ENCODE results near the gene ATP6V1G2. TPM values are rescaled to one million over a fixed set of nuclear protein-coding genes. Genes with fewer than 3 reads are reported as not detected.

ATP6V1G2 gene
- total RNA-seq, 4 donors from 2014 or later = 1.2 to 1.6 TPM; not detected in 2

DNA sequence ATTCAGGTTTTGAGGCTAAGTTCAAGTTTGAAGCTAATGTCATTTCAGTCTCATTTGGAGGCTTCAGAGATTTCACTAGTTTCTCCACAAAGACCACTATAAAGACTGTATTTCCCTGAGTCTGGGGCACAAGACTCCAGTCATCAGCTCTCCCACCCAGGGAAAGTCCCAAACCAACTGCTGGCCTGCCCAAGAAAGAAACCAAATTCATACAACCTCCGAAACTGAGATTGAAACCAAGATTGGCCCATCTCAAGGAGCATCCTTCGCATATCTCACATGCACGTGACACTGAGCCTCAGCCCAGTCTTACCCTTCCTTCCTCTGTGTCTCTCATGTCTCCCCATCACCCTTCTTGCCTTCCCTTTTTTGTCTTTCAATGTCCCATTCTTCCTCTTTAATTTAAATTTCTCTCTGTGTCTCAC, 22.1 kb upstream of the ATP6V1G2 start:
- Histone ChIP-seq H3K36me3 (no peaks in the 10 kb centered on the region), H3K27ac (no peak overlapping the region), H3K4me3 (no peak overlapping the region), H3K27me3 (no peaks in the 10 kb centered on the region), H3K4me1 (no peaks in the 10 kb centered on the region), H3K9me3 (no peaks in the 10 kb centered on the region)
- intact Hi-C loops (cut with DNase I; ENCODE audit: low total_unique reads) = no loop called here
- DNase-seq = no peak
- TF ChIP-seq, protein P1, sequence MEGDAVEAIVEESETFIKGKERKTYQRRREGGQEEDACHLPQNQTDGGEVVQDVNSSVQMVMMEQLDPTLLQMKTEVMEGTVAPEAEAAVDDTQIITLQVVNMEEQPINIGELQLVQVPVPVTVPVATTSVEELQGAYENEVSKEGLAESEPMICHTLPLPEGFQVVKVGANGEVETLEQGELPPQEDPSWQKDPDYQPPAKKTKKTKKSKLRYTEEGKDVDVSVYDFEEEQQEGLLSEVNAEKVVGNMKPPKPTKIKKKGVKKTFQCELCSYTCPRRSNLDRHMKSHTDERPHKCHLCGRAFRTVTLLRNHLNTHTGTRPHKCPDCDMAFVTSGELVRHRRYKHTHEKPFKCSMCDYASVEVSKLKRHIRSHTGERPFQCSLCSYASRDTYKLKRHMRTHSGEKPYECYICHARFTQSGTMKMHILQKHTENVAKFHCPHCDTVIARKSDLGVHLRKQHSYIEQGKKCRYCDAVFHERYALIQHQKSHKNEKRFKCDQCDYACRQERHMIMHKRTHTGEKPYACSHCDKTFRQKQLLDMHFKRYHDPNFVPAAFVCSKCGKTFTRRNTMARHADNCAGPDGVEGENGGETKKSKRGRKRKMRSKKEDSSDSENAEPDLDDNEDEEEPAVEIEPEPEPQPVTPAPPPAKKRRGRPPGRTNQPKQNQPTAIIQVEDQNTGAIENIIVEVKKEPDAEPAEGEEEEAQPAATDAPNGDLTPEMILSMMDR (IDR thresholded peaks at IDR 0.05) = no peak
- TF ChIP-seq POLR2A (IDR thresholded peaks at IDR 0.05) = no peak

DNA sequence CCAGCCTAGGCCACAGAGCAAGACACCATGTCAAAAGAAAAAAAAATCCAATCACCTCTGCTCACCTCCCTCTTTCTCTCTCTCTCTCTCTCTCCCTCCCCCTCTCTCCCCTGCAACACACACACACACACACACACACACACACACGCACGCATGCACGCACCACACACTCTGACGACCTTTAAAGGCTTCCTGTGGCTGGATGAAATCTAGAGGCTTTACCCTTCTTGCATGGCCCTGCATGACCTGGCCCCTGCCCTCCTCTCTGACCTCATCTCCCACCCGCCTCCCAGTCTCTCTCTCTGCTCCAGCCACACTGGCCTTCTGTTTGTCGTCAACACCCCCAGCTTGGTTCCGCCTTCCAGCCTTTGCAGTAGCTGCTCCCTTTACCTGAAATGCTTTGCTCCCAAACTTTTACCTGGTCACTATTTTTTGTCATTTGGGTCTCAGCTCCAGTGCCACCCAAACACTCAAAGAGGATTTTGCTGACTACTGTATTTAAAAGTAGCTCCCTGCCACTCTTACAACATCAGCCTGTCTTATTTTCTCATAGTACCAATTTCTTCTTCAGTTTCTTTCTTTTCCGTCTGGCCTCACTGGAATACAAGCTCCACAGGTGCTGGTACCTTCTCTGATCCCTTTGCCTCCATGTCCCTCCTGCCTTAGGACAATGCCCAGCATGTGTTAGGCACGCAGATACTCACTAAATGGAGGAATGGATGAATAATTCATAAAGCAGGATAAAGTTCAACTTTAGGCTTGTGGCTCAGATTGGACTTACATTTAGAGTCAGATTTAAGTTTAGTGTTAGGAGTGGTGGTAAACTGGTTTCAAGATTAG, 21.3 kb upstream of the ATP6V1G2 start:
- Histone ChIP-seq H3K36me3 (no peaks in the 10 kb centered on the region), H3K27ac (no peak overlapping the region), H3K4me1 (no peaks in the 10 kb centered on the region), H3K4me3 (no peak overlapping the region), H3K27me3 (no peaks in the 10 kb centered on the region), H3K9me3 (no peaks in the 10 kb centered on the region)
- DNase-seq = no peak
- TF ChIP-seq, protein P1 (IDR thresholded peaks at IDR 0.05) = no peak
- no peak for TF ChIP-seq POLR2A (IDR thresholded peaks at IDR 0.05)
- intact Hi-C loops (cut with DNase I; ENCODE audit: low total_unique reads) = no loop called here

DNA sequence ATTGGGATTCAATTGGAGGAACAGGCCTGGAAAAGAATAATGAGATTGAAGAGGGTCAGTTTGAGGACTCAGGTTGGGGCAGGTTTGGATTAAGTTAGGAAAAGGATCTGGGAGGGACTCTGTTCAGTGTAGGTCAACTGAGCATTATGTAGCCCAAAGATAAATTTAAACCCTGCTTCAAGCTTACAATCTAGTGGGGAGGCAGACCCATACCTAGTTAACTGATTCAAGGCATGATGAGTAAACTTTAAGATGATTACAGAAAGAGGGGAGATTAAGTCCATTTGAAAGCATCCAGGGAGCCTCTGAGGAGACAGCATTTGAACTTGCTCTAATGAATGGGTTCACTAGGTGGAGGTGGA, 14.3 kb upstream of the ATP6V1G2 start:
- H3K36me3 ChIP-seq = no peaks in the 10 kb centered on the region
- DNase-seq = no peak
- H3K4me3 ChIP-seq = no peak overlapping the region
- H3K27ac ChIP-seq = peak overlapping the region; percentile 17 to 51
- H3K27me3 ChIP-seq = no peaks in the 10 kb centered on the region
- intact Hi-C loops (cut with DNase I; ENCODE audit: low total_unique reads) = no loop called here
- H3K9me3 ChIP-seq = no peaks in the 10 kb centered on the region
- TF ChIP-seq POLR2A (IDR thresholded peaks at IDR 0.05) = no peak
- TF ChIP-seq, protein P1 (IDR thresholded peaks at IDR 0.05) = no peak
- H3K4me1 ChIP-seq = no peaks in the 10 kb centered on the region

DNA sequence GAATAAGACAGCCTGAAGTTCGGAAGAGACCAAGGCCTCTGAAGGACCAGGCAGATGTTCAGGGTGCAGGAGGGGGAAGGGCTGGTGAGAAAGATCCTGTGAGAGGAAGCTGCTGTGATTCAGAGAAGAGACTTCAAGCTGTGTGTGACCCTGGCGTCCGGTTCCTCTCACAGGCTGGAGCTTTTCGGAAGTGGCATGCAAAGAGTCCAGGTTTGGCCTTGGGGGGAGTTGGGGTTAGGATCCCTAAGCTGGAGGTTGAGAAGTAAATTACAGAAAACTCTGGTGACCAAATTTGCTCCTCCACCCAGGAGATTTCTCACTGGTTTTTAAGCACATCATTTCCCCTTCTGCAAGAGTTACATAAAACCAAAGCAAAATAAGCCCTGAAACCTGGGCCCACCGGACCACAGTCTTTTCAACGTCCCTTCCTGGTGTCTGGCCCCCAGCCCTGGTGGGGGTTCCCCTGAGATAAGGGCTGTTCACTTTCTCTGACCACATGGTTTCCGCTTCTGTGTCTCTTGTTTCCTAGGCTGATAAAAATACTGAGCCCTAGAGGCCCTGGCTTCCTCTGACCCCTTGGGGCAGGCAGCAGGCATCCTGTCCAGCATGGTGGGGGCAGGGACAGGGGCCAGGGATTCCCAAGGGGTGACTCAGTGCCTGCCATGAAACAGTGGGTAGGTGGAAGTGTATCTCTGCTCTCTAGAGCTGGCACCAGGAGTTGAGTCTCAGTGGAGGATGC, 13.7 kb upstream of the ATP6V1G2 start:
- H3K27me3 ChIP-seq = no peaks in the 10 kb centered on the region
- H3K4me3 ChIP-seq = no peak overlapping the region
- intact Hi-C loops (cut with DNase I; ENCODE audit: low total_unique reads) = no loop called here
- no peaks in the 10 kb centered on the region for H3K4me1 ChIP-seq
- TF ChIP-seq POLR2A (IDR thresholded peaks at IDR 0.05) = no peak
- TF ChIP-seq, protein P1 (IDR thresholded peaks at IDR 0.05) = no peak
- H3K27ac ChIP-seq = peak overlapping the region; percentile 17 to 51
- DNase-seq = peak in 1 of 2 donors; percentile 75
- no peaks in the 10 kb centered on the region for H3K36me3 ChIP-seq
- no peaks in the 10 kb centered on the region for H3K9me3 ChIP-seq

DNA sequence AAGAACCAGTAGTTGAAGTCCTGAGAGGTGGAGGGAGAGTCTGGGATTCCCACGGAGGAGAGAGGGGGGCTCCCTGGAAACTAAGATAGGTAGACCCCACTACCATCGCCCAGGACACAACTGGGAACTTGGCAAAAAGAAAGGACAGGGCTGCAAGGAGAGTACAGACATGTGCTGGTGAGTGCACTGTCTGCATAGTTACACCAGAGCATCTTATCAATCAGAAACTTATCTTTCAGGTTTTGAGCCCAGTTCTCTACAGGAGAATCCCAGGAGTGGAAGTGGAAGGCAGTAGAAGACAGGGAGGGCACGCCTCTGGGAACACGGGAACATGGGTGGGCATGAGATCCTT, 13.2 kb upstream of the ATP6V1G2 start:
- no peak overlapping the region for H3K4me3 ChIP-seq
- H3K9me3 ChIP-seq = no peaks in the 10 kb centered on the region
- TF ChIP-seq POLR2A (IDR thresholded peaks at IDR 0.05) = no peak
- TF ChIP-seq, protein P1 (IDR thresholded peaks at IDR 0.05) = no peak
- H3K36me3 ChIP-seq = no peaks in the 10 kb centered on the region
- DNase-seq = no peak
- no peaks in the 10 kb centered on the region for H3K4me1 ChIP-seq
- intact Hi-C loops (cut with DNase I; ENCODE audit: low total_unique reads) = no loop called here
- H3K27ac ChIP-seq = peak overlapping the region; percentile 51 to 55
- no peaks in the 10 kb centered on the region for H3K27me3 ChIP-seq

Data from uterus (tissue), 4 donors.